ENCODE data around the gene LAMP2.

DNA sequence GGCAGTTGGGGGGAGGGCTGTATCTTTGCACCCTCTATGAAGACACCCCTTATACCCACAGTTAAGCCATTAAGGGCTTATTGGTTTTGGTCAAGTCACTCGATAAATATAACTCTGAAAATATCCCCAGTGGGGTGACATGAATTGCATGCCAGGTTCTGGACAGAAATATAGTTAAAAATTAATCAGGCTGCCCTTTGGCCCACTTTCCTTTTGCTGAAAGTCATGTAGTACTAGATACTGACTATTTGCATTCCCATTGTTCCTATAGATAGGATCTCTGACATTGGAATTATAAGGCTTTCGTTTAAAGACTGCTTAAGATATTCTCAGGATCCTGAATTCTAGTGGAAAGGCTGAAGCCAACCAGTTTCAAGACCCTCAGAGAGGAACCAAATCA lies 43.5 kb upstream of the LAMP2 start:
- TF ChIP-seq, protein P1, sequence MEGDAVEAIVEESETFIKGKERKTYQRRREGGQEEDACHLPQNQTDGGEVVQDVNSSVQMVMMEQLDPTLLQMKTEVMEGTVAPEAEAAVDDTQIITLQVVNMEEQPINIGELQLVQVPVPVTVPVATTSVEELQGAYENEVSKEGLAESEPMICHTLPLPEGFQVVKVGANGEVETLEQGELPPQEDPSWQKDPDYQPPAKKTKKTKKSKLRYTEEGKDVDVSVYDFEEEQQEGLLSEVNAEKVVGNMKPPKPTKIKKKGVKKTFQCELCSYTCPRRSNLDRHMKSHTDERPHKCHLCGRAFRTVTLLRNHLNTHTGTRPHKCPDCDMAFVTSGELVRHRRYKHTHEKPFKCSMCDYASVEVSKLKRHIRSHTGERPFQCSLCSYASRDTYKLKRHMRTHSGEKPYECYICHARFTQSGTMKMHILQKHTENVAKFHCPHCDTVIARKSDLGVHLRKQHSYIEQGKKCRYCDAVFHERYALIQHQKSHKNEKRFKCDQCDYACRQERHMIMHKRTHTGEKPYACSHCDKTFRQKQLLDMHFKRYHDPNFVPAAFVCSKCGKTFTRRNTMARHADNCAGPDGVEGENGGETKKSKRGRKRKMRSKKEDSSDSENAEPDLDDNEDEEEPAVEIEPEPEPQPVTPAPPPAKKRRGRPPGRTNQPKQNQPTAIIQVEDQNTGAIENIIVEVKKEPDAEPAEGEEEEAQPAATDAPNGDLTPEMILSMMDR (IDR thresholded peaks at IDR 0.05): no peak
- TF ChIP-seq ZFX (IDR thresholded peaks at IDR 0.05; ENCODE audit: borderline replicate concordance): no peak
